ENCODE data around the gene JCAD.

- no peak for TF ChIP-seq CTCF (IDR thresholded peaks at IDR 0.05)
- TF ChIP-seq POLR2A (IDR thresholded peaks at IDR 0.05), result no peak
Observed at GRCh38 chr10:30106987-30107386, 47.6 kb upstream of the JCAD start.
